K562 (cell line): ENCODE measurements around the gene NTF4. TPM values are rescaled to one million over a fixed set of nuclear protein-coding genes. Genes with fewer than 3 reads are reported as not detected.

Experiments
- BRCA1 ChIP-seq, 2 experiments: fragments of 450-650 bp in 1 of 2; sonication (generic) in 1 of 2; formaldehyde crosslinking in 1 of 2; IDR thresholded peaks; 2 replicates each; pipeline versions ENCODE4 v1.5.0 to v1.6.1; 2017 to 2020; ENCODE audit warnings: mild to moderate bottlenecking in 1 of 2, missing genetic modification reagents in 1 of 2
- ETV5 ChIP-seq: sonication (generic); formaldehyde crosslinking; IDR thresholded peaks from 2 replicates; pipeline ENCODE4 v1.4.0; 2020; ENCODE audit warnings: low read depth, mild to moderate bottlenecking, missing genetic modification reagents
- HCFC1 ChIP-seq: IDR thresholded peaks from 2 replicates; pipeline ENCODE4 v1.6.1; 2012; ENCODE audit warnings: low read depth, low read length, improper control_type of control experiment
- HDGF ChIP-seq: fragments of 450-650 bp; IDR thresholded peaks from 2 replicates; pipeline ENCODE4 v1.6.1; 2016
- HIVEP1 ChIP-seq: fragments of 250-450 bp; sonication (Bioruptor Pico); IDR thresholded peaks from 2 replicates; pipeline ENCODE4 v1.4.0; 2020; ENCODE audit warnings: mild to moderate bottlenecking
- JUND ChIP-seq, 2 experiments: IDR thresholded peaks; 2 replicates in 1 of 2; 3 replicates in 1 of 2; pipeline ENCODE4 v1.6.1; 2011; ENCODE audit warnings: borderline replicate concordance in 2 of 2, low read depth in 2 of 2, low read length in 2 of 2, improper control_type of control experiment in 1 of 2, missing biosample characterization in 1 of 2, missing genetic modification characterization in 1 of 2, missing genetic modification reagents in 1 of 2
- MIER1 ChIP-seq: fragments of 450-650 bp; IDR thresholded peaks from 2 replicates; pipeline ENCODE4 v1.6.1; 2016; ENCODE audit warnings: antibody characterized with exemption, mild to moderate bottlenecking, low read depth
- RBM34 ChIP-seq: fragments of 200-400 bp; formaldehyde crosslinking; IDR thresholded peaks from 2 replicates; pipeline ENCODE4 v1.6.1; 2018; ENCODE audit warnings: low read length, borderline replicate concordance; ENCODE audit not compliant: insufficient read depth
- XRCC3 ChIP-seq: fragments of 450-650 bp; IDR thresholded peaks from 2 replicates; pipeline ENCODE4 v1.6.1; 2017; ENCODE audit warnings: mild to moderate bottlenecking, moderate library complexity
- ZNF134 ChIP-seq: fragments of 250-450 bp; sonication (Bioruptor Pico); conservative IDR thresholded peaks from 2 replicates; pipeline ENCODE4 v1.4.0; 2020
- polyA plus RNA-seq, 8 experiments: library from polyadenylated mRNA; depleted of rRNA in 4 of 8; stranded (reverse) in 5 of 8; unstranded in 3 of 8; fragments of >200 nt; fragmentation: Nextera tagmentation in 2 of 8; fragmentation: Illumina TruSeq in 1 of 8; extraction: Ambion mirVana in 2 of 8; extraction: Trizol in 1 of 8; gene quantifications; 2 replicates each; pipeline versions ENCODE4 v1.2.1 to v1.2.3, GENCODE V29; 2011 to 2014; ENCODE audit warnings: inconsistent platforms in 1 of 8, missing spikeins in 1 of 8
- total RNA-seq, 7 experiments: library from RNA; depleted of rRNA in 6 of 7; stranded (reverse); fragments of >200 nt in 6 of 7; fragmentation: Illumina TruSeq in 2 of 7; extraction: Trizol in 2 of 7; gene quantifications; 2 replicates each; pipeline versions ENCODE4 v1.2.1 to v1.2.3, GENCODE V29; 2011 to 2021; ENCODE audit warnings: low replicate concordance in 1 of 7
- TF ChIP-seq, protein P1 (sequence below): IDR thresholded peaks from 3 replicates; pipeline ENCODE4 v1.6.1; 2011; ENCODE audit warnings: borderline replicate concordance, mild to moderate bottlenecking, moderate library complexity; ENCODE audit not compliant: insufficient read length; ENCODE audit errors: extremely low read depth
- TF ChIP-seq, protein P2 (sequence below), 3 experiments: fragments of 200-800 bp in 1 of 3; fragments of 250-450 bp in 1 of 3; fragments of 450-650 bp in 1 of 3; sonication (Bioruptor Pico) in 1 of 3; sonication (Bioruptor generic) in 1 of 3; formaldehyde crosslinking in 1 of 3; IDR thresholded peaks; 2 replicates each; pipeline versions ENCODE4 v1.6.1 to v1.8.0; 2016 to 2022; ENCODE audit warnings: mild to moderate bottlenecking in 2 of 3, missing genetic modification characterization in 2 of 3, missing compliant biosample characterization in 1 of 3, moderate library complexity in 1 of 3
- TF ChIP-seq, protein P3 (sequence below): fragments of 150-350 bp; conservative IDR thresholded peaks from 2 replicates; pipeline ENCODE4 v1.6.1; 2014; ENCODE audit warnings: low read length
- TF ChIP-seq, protein P4 (sequence below): fragments of 450-650 bp; IDR thresholded peaks from 2 replicates; pipeline ENCODE4 v1.7.0; 2016; ENCODE audit warnings: borderline replicate concordance

The NTF4 gene
- total and polyA plus RNA-seq, 9 of the 15 experiments (the other 6 are each of a cell fraction or from before 2014, with no cell fraction given) = not detected

DNA sequence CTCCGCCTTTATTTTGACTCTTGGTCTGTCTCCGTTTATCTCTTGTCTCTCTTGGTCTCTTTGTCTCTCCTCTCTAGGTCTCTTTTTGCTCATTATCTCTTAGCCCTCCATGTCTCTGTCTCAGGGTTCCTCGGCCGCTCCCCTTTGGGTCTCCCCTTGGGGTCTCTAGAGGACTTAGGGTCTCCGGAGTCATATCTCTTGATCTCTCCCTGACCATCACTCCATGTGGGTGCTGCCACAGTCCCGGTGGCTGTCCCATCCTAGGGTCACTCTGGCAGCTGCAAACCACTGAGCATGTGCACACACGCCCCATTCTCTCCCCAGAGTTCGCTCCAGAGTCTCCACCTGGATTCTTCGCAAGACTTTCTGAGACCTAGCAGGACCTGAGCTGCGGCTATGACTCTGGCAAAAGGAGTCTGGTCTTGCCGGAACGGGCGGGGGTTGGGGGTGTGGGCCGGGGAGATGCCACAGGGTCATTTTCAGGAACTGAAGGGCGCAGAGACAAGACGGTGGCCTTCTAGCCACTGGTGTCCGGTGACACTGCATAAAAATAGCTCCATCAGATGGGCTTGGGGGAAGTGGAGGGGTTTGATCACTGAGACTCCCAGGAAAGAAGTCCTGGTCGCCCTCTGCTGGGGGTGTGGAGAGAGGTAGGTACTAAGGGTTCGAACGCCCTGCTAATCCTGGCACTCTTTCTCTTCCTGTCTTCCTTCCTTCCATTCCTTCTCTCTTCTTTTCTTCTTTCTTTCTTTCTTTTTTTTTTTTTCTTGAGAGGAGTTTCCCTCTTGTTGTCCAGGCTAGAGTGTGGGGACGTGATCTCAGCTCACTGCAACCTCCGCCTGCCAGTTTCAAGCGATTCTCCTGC, 9.1 kb upstream of the NTF4 start (continued):
- TF ChIP-seq, protein P1, sequence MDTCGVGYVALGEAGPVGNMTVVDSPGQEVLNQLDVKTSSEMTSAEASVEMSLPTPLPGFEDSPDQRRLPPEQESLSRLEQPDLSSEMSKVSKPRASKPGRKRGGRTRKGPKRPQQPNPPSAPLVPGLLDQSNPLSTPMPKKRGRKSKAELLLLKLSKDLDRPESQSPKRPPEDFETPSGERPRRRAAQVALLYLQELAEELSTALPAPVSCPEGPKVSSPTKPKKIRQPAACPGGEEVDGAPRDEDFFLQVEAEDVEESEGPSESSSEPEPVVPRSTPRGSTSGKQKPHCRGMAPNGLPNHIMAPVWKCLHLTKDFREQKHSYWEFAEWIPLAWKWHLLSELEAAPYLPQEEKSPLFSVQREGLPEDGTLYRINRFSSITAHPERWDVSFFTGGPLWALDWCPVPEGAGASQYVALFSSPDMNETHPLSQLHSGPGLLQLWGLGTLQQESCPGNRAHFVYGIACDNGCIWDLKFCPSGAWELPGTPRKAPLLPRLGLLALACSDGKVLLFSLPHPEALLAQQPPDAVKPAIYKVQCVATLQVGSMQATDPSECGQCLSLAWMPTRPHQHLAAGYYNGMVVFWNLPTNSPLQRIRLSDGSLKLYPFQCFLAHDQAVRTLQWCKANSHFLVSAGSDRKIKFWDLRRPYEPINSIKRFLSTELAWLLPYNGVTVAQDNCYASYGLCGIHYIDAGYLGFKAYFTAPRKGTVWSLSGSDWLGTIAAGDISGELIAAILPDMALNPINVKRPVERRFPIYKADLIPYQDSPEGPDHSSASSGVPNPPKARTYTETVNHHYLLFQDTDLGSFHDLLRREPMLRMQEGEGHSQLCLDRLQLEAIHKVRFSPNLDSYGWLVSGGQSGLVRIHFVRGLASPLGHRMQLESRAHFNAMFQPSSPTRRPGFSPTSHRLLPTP = no peak
- TF ChIP-seq HDGF (no peak), MIER1 (no peak), ETV5 (CRISPR knock-in tag) (no peak), JUND (IDR thresholded peaks at IDR 0.05; ENCODE audit: borderline replicate concordance, low read depth, low read length) (peak; percentile 32; the same call in 1 of the 2 replicates), JUND (tag; IDR thresholded peaks at IDR 0.05; ENCODE audit: borderline replicate concordance, low read depth, low read length) (peak; percentile 32; the same call in 1 of the 3 replicates), BRCA1 (IDR thresholded peaks at IDR 0.05) (no peak), BRCA1 (CRISPR knock-in tag; IDR thresholded peaks at IDR 0.05) (no peak), XRCC3 (no peak), HIVEP1 (no peak), HCFC1 (no peak), RBM34 (no peak), ZNF134 (CRISPR knock-in tag) (no peak)
- TF ChIP-seq, protein P2, sequence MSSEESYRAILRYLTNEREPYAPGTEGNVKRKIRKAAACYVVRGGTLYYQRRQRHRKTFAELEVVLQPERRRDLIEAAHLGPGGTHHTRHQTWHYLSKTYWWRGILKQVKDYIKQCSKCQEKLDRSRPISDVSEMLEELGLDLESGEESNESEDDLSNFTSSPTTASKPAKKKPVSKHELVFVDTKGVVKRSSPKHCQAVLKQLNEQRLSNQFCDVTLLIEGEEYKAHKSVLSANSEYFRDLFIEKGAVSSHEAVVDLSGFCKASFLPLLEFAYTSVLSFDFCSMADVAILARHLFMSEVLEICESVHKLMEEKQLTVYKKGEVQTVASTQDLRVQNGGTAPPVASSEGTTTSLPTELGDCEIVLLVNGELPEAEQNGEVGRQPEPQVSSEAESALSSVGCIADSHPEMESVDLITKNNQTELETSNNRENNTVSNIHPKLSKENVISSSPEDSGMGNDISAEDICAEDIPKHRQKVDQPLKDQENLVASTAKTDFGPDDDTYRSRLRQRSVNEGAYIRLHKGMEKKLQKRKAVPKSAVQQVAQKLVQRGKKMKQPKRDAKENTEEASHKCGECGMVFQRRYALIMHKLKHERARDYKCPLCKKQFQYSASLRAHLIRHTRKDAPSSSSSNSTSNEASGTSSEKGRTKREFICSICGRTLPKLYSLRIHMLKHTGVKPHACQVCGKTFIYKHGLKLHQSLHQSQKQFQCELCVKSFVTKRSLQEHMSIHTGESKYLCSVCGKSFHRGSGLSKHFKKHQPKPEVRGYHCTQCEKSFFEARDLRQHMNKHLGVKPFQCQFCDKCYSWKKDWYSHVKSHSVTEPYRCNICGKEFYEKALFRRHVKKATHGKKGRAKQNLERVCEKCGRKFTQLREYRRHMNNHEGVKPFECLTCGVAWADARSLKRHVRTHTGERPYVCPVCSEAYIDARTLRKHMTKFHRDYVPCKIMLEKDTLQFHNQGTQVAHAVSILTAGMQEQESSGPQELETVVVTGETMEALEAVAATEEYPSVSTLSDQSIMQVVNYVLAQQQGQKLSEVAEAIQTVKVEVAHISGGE (CRISPR knock-in tag; IDR thresholded peaks at IDR 0.05) = peak in 1 of 3 experiments; percentile 53; a peak in 1 of 6 replicates
- TF ChIP-seq, protein P3, sequence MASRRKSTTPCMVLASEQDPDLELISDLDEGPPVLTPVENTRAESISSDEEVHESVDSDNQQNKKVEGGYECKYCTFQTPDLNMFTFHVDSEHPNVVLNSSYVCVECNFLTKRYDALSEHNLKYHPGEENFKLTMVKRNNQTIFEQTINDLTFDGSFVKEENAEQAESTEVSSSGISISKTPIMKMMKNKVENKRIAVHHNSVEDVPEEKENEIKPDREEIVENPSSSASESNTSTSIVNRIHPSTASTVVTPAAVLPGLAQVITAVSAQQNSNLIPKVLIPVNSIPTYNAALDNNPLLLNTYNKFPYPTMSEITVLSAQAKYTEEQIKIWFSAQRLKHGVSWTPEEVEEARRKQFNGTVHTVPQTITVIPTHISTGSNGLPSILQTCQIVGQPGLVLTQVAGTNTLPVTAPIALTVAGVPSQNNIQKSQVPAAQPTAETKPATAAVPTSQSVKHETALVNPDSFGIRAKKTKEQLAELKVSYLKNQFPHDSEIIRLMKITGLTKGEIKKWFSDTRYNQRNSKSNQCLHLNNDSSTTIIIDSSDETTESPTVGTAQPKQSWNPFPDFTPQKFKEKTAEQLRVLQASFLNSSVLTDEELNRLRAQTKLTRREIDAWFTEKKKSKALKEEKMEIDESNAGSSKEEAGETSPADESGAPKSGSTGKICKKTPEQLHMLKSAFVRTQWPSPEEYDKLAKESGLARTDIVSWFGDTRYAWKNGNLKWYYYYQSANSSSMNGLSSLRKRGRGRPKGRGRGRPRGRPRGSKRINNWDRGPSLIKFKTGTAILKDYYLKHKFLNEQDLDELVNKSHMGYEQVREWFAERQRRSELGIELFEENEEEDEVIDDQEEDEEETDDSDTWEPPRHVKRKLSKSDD = no peak
- TF ChIP-seq, protein P4, sequence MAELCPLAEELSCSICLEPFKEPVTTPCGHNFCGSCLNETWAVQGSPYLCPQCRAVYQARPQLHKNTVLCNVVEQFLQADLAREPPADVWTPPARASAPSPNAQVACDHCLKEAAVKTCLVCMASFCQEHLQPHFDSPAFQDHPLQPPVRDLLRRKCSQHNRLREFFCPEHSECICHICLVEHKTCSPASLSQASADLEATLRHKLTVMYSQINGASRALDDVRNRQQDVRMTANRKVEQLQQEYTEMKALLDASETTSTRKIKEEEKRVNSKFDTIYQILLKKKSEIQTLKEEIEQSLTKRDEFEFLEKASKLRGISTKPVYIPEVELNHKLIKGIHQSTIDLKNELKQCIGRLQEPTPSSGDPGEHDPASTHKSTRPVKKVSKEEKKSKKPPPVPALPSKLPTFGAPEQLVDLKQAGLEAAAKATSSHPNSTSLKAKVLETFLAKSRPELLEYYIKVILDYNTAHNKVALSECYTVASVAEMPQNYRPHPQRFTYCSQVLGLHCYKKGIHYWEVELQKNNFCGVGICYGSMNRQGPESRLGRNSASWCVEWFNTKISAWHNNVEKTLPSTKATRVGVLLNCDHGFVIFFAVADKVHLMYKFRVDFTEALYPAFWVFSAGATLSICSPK = no peak
